ENCODE measurements around the gene GSTA1.
A peak's percentile ranks its signal among the peaks of the same experiment; 100 is the strongest.
"Not testable (repeated sequence)": the region's sequence is repeated elsewhere in the genome, so short reads cannot be mapped to it uniquely, and the experiment has no call there.

GSTA1 gene

DNA sequence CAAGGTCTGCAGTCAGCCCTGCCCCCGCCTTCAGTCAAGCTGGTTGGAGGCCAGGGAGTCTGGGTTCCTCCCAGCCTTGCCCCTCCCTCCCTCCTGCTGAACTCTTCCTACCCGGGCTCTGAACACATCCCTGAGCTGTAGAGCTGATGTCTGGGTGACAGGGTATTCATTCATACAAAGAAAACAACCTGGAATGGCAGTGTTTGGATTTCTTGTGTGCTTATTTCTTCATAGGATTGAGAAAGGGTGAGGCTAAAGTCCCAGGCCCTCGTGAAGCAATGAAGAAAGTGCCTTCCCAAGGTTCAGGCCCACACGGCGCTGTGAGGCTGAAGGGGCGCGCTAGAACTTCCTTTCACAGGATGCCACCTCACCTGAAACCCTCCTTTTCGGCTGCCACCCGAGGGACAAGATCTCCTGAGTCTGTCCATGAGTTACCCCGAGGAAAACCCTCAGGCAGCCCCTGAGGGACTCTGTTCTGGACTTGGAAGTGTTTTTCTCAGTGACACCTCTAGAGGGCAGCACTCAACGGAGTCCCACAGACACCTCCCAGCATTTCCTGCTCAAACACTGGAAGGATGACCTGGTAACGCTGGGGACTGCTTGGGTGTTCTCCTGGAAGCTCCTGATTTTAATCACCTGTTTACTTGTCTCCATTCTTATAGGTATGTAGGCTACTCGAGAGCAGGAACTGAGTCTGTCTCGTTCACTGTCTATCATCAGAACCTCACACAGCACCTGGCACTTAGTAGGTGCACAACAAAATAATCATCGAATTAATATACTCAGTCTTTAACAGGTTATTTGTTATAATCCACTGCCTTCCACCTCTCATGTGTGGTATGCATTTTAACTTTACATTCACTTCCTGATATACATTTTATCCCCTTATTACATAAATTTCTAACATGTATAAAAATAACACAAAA, 11.8 kb upstream of the GSTA1 start:
- DNase-seq (ENCODE audit: low read depth, low spot score) = peak; percentile 34
- H3K4me3 ChIP-seq (ENCODE audit: low read length) = no peak overlapping the region

DNA sequence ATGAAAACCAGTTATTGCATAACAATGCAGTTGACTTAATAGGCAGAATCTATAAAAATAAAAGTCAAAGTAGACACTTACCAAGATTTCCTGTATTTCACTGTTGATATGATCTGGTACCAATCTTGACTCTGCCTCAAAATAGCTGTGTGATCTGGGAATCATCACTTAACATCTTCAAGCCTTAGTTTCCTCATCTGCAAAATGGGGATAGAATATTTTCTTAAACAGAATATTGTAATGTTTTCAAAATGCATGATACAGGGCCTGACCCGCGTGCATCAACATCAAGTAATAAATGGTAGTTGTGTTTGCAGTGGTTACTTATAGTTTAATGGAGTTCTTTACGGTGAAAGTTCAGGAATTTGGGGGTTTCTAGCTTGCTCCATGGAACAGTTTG, 10.9 kb upstream of the GSTA1 start:
- not testable (repeated sequence) for DNase-seq (ENCODE audit: low read depth, low spot score); H3K4me3 ChIP-seq (ENCODE audit: low read length)

DNA sequence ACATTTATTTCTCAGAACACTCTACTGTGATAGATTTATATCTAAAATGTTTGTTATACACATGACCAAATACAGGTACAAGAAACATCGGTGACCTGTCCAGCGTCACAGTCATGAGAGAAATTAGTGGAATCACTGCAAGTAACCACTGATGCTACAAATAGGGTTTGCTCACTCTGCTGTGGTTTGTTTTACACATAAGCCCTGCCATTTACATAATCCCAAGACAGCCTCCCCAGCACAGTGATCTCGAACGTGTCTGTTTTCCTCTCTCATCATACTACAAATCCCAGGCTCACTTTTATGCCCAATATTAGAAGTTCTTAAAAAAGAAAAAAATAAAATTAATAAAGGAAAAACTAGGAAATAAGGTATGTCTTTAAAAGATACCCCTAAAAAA, 6.2 kb upstream of the GSTA1 start:
- not testable (repeated sequence) for DNase-seq (ENCODE audit: low read depth, low spot score); H3K4me3 ChIP-seq (ENCODE audit: low read length)

DNA sequence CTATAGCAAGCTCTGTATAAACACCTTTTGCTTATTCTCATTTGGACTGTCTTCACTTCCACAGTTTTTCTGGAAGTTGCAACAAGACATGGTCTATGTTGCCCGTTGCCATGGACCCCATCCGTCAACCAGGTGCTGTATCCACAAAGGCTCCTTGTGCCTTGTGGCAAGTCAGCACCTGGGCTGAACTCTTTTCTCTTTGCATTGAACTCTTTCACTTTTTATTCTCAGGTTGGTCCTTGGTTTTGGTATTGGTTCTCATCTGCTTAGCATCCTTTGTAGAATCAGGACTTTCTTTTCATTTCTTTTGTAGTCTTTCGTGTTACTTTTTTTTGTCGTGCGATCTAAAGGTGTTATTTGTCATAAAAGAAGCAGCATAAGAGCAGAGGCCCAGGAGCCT, 5.0 kb upstream of the GSTA1 start:
- H3K4me3 ChIP-seq (ENCODE audit: low read length) = no peak overlapping the region
- no peak for DNase-seq (ENCODE audit: low read depth, low spot score)

GRCh38 chr6:52802806-52803205, 810 bp downstream of the GSTA1 start:
- DNase-seq (ENCODE audit: low read depth, low spot score) = no peak
- no peak overlapping the region for H3K4me3 ChIP-seq (ENCODE audit: low read length)

- no peak for DNase-seq (ENCODE audit: low read depth, low spot score)
- H3K4me3 ChIP-seq (ENCODE audit: low read length) = no peak overlapping the region
These were observed 2.3 kb downstream of the GSTA1 start for GRCh38 chr6:52801188-52801841.

DNA sequence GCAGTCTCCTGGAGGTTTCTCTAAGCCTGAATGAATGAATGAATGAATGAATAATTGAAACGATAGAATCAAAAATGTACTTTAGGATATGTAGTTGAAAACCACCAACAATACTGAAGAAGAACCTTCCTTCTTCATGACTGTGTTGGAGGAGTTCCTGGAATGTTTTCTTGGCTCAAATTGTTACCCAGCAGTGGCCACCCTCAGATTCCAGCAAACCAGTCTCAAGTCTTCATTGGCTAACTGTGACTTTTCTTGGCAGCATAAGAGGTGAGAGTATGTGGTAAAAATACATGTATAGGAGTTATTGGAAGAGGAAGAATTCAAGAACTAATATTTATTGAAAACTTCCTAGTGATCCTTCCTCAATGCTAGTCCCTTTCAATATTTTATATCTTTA, 4.3 kb downstream of the GSTA1 start:
- not testable (repeated sequence) for H3K4me3 ChIP-seq (ENCODE audit: low read length); DNase-seq (ENCODE audit: low read depth, low spot score)

DNA sequence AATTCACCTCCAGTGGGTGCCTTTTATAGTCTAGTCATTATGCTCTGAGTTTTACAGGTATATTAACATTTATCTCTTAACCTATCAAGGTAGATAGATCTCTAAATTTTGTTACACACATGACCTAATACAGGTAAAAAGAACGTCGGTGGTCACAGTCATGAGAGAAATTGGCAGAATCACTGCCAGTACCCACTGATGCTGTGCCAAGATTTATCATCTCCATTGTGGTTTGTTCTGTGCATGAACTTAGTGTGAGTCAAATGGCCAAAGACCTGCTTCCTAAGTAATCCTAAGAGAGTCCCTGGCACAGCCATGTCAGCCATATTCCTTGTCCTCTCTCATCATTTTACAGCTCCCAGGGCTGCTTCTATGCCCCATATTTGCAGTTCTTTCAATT, 9.2 kb downstream of the GSTA1 start:
- H3K4me3 ChIP-seq (ENCODE audit: low read length); DNase-seq (ENCODE audit: low read depth, low spot score): not testable (repeated sequence)

GRCh38 chr6:52790861-52791260, 12.8 kb downstream of the GSTA1 start:
- H3K4me3 ChIP-seq (ENCODE audit: low read length) = no peak overlapping the region
- DNase-seq (ENCODE audit: low read depth, low spot score) = no peak

DNA sequence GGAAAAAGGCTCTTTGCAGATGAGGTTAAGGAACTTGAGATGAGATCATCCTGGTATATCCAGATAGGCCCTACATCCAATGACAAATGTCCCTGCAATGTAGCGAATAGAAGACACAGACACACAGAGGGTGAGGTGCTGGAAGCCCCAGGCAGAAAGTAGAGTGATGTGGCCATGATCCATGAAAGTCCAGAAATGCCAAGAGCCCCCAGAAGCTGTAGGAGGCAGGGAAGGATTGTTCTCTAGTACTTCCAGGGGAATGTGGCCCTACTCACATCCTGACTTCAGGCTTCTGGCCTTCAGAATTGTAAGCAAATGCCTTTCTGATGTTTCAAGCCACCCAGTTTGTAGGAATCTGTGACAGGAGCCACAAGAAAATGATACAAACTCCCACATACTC, 14.0 kb downstream of the GSTA1 start:
- not testable (repeated sequence) for DNase-seq (ENCODE audit: low read depth, low spot score); H3K4me3 ChIP-seq (ENCODE audit: low read length)

- no peak for DNase-seq (ENCODE audit: low read depth, low spot score)
- no peak overlapping the region for H3K4me3 ChIP-seq (ENCODE audit: low read length)
These were observed 15.1 kb downstream of the GSTA1 start for GRCh38 chr6:52788478-52788877.

- H3K4me3 ChIP-seq (ENCODE audit: low read length) = no peak overlapping the region
- DNase-seq (ENCODE audit: low read depth, low spot score) = no peak
These were observed 15.7 kb downstream of the GSTA1 start for GRCh38 chr6:52787917-52788316.

DNA sequence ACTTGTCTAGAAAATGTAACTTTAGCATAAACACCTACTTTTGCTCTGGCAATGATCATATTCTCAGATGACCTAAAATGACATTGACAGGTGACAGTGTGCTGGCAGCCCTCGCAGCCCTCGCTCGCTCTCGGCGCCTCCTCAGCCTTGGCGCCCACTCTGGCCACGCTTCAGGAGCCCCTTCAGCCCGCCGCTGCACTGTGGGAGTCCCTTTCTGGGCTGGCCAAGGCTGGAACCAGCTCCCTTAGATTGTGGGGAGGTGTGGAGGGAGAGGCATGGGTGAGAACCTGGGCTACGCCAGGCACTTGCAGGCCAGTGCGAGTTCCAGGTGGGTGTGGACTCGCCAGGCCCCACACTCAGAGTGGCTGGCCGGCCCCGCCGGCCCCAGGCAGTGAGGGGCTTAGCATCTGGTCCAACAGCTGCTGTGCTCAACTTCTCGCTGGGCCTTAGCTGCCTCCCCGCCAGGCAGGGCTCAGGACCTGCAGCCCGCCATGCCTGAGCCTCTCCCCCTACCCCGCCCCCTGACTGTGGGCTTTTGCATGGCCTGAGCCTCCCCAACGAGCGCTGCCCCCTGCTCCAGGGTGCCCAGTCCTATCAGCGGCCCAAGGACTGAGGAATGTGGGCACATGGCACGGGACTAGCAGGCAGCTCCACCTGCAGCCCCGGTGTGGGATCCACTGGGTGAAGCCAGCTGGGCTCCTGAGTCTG, 17.2 kb downstream of the GSTA1 start:
- DNase-seq (ENCODE audit: low read depth, low spot score) = no peak
- no peak overlapping the region for H3K4me3 ChIP-seq (ENCODE audit: low read length)

- H3K4me3 ChIP-seq (ENCODE audit: low read length); DNase-seq (ENCODE audit: low read depth, low spot score): not testable (repeated sequence)
These were observed 20.8 kb downstream of the GSTA1 start for GRCh38 chr6:52782696-52783274.

GRCh38 chr6:52782209-52782608, 21.4 kb downstream of the GSTA1 start:
- DNase-seq (ENCODE audit: low read depth, low spot score); H3K4me3 ChIP-seq (ENCODE audit: low read length): not testable (repeated sequence)

DNA sequence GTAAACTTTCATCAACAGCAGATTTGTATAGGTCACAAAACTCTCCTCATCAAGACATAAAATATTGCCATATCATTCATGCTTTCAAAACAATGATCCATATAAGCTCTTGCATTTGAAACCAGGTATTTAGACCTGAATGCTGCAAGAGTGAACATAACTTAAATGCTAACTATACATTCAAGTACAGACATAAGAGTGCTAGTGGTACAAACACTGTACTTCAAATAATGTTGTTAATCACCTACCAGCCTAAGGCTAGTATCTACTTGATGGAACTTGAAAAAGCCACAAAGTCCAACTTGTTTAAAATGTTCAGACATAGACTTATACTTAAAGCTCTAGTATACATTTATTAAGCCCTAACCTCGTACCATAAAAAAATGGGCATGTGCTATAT, 24.4 kb downstream of the GSTA1 start:
- H3K4me3 ChIP-seq (ENCODE audit: low read length) = no peak overlapping the region
- no peak for DNase-seq (ENCODE audit: low read depth, low spot score)

DNA sequence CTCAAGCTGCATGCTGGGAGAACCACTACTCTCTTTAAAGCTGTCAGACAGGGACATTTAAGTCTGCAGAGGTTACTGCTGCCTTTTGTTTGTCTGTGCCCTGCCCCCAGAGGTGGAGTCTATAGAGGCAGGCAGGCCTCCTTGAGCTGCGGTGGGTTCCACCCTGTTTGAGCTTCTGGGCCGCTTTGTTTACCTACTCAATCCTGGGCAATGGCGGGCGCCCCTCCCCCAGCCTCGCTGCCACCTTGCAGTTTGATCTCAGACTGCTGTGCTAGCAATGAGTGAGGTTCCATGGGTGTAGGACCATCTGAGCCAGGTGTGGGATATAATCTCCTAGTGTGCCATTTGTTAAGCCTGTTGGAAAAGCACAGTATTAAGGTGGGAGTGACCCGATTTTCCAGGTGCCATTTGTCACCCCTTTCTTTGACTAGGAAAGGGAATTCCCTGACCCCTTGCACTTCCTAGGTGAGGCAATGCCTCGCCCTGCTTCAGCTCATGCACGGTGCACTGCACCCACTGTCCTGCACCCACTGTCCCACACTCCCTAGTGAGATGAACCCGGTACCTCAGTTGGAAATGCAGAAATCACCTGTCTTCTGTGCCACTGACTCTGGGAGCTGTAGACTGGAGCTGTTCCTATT, 26.8 kb downstream of the GSTA1 start:
- not testable (repeated sequence) for DNase-seq (ENCODE audit: low read depth, low spot score); H3K4me3 ChIP-seq (ENCODE audit: low read length)

DNA sequence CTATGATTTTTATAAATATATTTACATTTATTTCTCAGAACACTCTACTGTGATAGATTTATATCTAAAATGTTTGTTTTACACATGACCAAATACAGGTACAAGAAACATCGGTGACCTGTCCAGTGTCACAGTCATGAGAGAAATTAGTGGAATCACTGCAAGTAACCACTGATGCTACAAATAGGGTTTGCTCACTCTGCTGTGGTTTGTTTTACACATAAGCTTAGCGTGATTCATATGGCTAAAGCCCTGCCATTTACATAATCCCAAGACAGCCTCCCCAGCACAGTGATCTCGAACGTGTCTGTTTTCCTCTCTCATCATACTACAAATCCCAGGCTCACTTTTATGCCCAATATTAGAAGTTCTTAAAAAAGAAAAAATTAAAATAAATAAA, 34.2 kb downstream of the GSTA1 start:
- DNase-seq (ENCODE audit: low read depth, low spot score); H3K4me3 ChIP-seq (ENCODE audit: low read length): not testable (repeated sequence)

- DNase-seq (ENCODE audit: low read depth, low spot score); H3K4me3 ChIP-seq (ENCODE audit: low read length): not testable (repeated sequence)
These were observed 36.0 kb downstream of the GSTA1 start for GRCh38 chr6:52767658-52768057.

Measured in Jurkat, Clone E6-1 (cell line).